ENCODE results near the gene TBC1D8. TPM values are rescaled to one million over a fixed set of nuclear protein-coding genes. Genes with fewer than 3 reads are reported as not detected.
A peak's percentile ranks its signal among the peaks of the same experiment; 100 is the strongest.

TBC1D8 gene
- total and polyA plus RNA-seq, 2 of the 13 experiments (the other 11 are each of a cell fraction or from before 2014, with no cell fraction given): 45.1 to 95.4 TPM

DNA sequence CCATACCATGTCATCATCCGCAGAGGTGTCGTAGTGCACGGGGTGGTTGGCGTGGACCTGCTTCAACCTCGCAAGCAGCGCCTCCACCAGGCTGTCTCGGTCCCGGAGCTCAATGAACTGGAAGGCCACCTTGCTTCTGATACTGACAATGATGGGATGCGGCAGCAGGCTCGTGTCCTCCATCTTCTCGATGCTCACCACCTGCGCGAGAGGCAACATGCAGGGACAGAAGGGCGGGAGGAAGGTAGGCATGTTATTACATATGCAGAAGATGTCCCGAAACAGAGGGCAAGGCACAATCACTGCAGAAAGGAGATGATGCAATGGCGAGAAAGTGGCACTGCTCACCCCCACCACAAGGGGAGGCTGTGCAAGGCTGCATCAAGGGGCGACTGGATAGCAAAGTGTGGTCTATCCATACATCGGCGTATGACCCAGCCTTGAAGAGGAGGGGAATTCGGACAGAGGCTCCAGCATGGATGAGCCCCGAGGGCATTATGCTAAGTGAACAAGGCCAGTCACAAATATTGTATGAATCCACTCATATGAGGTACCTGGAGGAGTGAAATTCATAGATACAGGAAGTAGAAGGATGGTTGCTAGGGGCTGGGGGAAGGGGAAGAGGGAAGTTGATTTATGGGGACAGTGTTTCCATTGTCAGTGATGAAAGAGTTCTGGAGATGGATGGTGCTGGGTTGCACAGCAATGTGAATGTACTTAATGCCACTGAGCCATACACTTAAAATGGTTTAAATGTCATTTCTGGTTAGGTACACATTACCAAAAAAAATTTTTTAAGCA is 112.5 kb downstream of the TBC1D8 start:
- no peak overlapping the region for H3K27ac ChIP-seq (ENCODE audit: extremely low read length, insufficient read depth, low read length)
- TF ChIP-seq NR2F1 (CRISPR knock-in tag; IDR thresholded peaks at IDR 0.05) (0 out of 4 replicates have a peak, but pooled peaks of 1 of the 2 experiments have one; percentile 25), NONO (IDR thresholded peaks at IDR 0.05) (no peak), NONO (CRISPR knock-in tag; conservative IDR thresholded peaks at IDR 0.05) (peak; percentile 60), CTCF (CRISPR knock-in tag; IDR thresholded peaks at IDR 0.05) (peak; percentile 87), ATF3 (CRISPR knock-in tag; IDR thresholded peaks at IDR 0.05) (peak; percentile 98), ZNF138 (CRISPR knock-in tag; IDR thresholded peaks at IDR 0.05; ENCODE audit: low read depth) (no peak), GATA4 (IDR thresholded peaks at IDR 0.05; ENCODE audit: borderline replicate concordance, low read depth) (no peak), NFKBIZ (CRISPR knock-in tag; IDR thresholded peaks at IDR 0.05) (peak; percentile 77; the same call in 1 of the 2 replicates), HMGXB3 (CRISPR knock-in tag; IDR thresholded peaks at IDR 0.05; ENCODE audit: borderline replicate concordance) (0 out of 2 replicates have a peak, but pooled peaks have one; percentile 29), REXO4 (CRISPR knock-in tag; IDR thresholded peaks at IDR 0.05; ENCODE audit: borderline replicate concordance) (no peak), ZNF652 (CRISPR knock-in tag; IDR thresholded peaks at IDR 0.05; ENCODE audit: borderline replicate concordance, low read depth) (peak; percentile 41; the same call in 1 of the 2 replicates), KAT7 (CRISPR knock-in tag; IDR thresholded peaks at IDR 0.05; ENCODE audit: borderline replicate concordance) (peak; percentile 85; the same call in 1 of the 2 replicates), CEBPG (CRISPR knock-in tag; IDR thresholded peaks at IDR 0.05) (peak; percentile 99), ZNF441 (CRISPR knock-in tag; IDR thresholded peaks at IDR 0.05; ENCODE audit: borderline replicate concordance) (no peak)
- TF ChIP-seq, protein P1, sequence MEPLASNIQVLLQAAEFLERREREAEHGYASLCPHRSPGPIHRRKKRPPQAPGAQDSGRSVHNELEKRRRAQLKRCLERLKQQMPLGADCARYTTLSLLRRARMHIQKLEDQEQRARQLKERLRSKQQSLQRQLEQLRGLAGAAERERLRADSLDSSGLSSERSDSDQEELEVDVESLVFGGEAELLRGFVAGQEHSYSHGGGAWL (CRISPR knock-in tag; IDR thresholded peaks at IDR 0.05): 0 out of 2 replicates have a peak, but pooled peaks have one; percentile 38

More for the DNA sequence above, 112.5 kb downstream of the TBC1D8 start:
- Histone ChIP-seq H4K20me1 (ENCODE audit: insufficient read depth, low read length) (no peaks in the 10 kb centered on the region), H3K36me3 (replicated peaks in 1 of 2; ENCODE audit: control insufficient read depth in 1 of 2, insufficient read depth in 2 of 2, low read length in 2 of 2) (peaks cover 40 to 87% of the 10 kb centered on the region in 2 experiments), H3K9me3 (ENCODE audit: low read length) (no peaks in the 10 kb centered on the region), H3K9ac (ENCODE audit: insufficient read depth, low read depth, low read length) (no peak overlapping the region), H3K4me1 (ENCODE audit: insufficient read depth, low read length) (peaks cover 3% of the 10 kb centered on the region), H3K27me3 (ENCODE audit: control insufficient read depth in 1 of 2, insufficient read depth in 2 of 2, low read length in 2 of 2) (no peaks in the 10 kb centered on the region), H2AFZ (ENCODE audit: low read length) (no peak overlapping the region), H3K4me3 (replicated peaks in 1 of 3; ENCODE audit: insufficient read depth in 1 of 3, low read depth in 2 of 3, low read length in 3 of 3) (no peak overlapping the region), H3K4me2 (ENCODE audit: low read depth, low read length) (no peak overlapping the region), H3K79me2 (ENCODE audit: insufficient read depth, low read length) (no peaks in the 10 kb centered on the region)
- in situ Hi-C loops (cut with HindIII; ENCODE audit: extremely low pct_ligation_motif_present, low pct_unique_long_range_greater_than_20kb) (loop anchor here (5.0 kb wide), 1 partner anchor 114 kb away; the partner anchor contains the start of gene TBC1D8), intact Hi-C loops (cut with micrococcal nuclease; ENCODE audit: unreplicated experiment) (loop anchor here (1.0 kb wide), 3 partner anchors 79 to 167 kb away; no protein-coding TSS in a partner anchor)
- DNase-seq (ENCODE audit: low spot score): peak; percentile 45
- ChIA-PET CTCF (ENCODE audit: low intra/inter-chr PET ratio, low total read pairs) (interaction anchor here (0.8 to 4.6 kb wide), 3 partner anchors 79 to 179 kb away, joined by 3 to 93 read pairs (median 3); partner anchors contain the start of gene TBC1D8), POLR2A (interaction anchor here (2.6 kb wide), 1 partner anchor 114 kb away, joined by 15 read pairs; the partner anchor contains the start of gene TBC1D8)
- ATAC-seq: peak; percentile 72
- 94% methylated on average over 21 of the region's 21 CpGs for WGBS (ENCODE audit: low lambda C conversion rate)
- FAIRE-seq: peak; percentile 44
- no TSS peak for BruUV-seq (replicated peaks)

All from HepG2 (cell line).